ENCODE data around the gene TESK1.

The TESK1 gene, protein sequence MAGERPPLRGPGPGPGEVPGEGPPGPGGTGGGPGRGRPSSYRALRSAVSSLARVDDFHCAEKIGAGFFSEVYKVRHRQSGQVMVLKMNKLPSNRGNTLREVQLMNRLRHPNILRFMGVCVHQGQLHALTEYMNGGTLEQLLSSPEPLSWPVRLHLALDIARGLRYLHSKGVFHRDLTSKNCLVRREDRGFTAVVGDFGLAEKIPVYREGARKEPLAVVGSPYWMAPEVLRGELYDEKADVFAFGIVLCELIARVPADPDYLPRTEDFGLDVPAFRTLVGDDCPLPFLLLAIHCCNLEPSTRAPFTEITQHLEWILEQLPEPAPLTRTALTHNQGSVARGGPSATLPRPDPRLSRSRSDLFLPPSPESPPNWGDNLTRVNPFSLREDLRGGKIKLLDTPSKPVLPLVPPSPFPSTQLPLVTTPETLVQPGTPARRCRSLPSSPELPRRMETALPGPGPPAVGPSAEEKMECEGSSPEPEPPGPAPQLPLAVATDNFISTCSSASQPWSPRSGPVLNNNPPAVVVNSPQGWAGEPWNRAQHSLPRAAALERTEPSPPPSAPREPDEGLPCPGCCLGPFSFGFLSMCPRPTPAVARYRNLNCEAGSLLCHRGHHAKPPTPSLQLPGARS

DNA sequence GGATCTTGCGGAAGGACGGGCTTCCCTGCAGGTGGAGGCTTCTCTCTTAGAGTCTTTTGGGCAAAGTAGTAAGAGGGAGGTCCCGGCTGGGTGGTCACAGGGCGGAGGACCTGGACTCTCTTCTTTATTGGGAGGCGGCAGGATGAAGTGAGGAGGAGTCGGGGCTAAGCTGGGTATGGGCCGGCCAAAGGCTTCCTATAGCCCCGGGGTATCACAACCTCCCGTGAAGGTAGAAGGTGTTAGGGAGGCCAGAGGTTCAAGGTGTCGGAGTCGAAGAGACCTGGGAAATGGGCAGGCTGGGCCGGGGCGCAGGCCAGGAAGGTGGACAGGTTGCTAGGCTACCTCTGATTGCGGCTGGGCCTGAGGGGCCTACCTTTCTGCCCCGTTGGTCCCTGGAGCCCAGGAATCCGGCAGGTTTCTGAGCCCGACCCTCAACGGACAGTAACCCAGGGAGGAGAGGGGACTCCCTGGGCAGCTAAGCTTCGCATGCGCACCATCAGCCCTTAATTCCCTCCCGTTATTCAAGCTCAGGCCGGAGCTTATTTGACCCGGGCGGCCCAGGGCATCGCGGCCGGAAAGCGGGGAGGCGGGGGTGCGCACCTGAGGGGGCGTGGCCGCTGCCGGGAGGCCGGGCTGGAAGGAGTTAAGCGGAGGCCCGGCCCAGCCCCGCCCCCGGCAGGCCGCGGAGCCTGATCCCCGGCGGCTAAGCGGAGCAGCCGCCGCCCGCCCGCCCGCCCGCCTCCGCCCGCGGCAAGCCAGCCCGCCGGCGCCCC lies at the start of gene TESK1:
Gene TESK1, plus strand, starts transcription at position 685 of the 773 bp plus-strand sequence. CDS start 358 bp downstream, outside the sequence.
- peak; percentile 56 to 76 for DNase-seq (ENCODE audit: low read depth in 1 of 2, low spot score in 1 of 2)

DNA sequence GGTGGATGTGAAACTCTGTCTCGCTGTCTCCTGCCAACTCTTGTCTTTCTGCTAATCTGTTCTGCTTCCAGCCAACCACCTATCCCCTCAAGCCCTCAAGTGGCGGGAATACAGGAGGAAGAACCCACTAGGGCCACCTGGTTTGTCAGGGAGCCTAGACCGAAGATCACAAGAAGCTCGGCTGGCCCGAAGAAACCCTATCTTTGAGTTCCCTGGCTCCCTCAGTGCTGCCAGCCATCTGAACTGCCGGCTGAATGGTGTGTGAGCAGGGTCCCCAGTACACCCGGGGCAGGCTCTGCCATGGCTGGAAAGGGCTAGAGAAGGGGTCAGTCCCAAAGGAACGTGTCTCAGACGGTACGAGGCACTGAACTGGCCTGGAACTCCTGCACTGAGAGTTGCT lies 49.2 kb upstream of the TESK1 start:
- DNase-seq (ENCODE audit: low read depth in 1 of 2, low spot score in 1 of 2), result no peak

DNA sequence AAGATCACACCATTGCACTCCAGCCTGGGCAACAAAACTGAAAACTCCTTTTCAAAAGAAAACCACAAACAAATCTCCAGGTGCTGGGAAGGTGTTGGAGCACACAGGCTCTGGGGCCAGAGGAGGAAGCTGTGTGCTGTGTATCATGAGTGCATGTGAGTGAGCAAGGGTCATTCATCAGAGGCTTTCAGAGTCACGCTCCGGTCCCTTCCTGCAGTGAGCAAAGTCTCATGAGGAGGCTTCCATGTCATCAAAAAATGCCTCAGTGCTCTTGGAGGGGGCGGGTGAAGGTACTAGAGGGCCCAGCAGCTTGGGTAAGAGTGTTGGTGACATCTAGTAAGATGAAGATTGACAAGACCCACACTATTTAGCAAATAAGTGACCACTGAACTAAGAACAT lies 48.3 kb upstream of the TESK1 start:
- DNase-seq (ENCODE audit: low read depth in 1 of 2, low spot score in 1 of 2), result no peak

DNA sequence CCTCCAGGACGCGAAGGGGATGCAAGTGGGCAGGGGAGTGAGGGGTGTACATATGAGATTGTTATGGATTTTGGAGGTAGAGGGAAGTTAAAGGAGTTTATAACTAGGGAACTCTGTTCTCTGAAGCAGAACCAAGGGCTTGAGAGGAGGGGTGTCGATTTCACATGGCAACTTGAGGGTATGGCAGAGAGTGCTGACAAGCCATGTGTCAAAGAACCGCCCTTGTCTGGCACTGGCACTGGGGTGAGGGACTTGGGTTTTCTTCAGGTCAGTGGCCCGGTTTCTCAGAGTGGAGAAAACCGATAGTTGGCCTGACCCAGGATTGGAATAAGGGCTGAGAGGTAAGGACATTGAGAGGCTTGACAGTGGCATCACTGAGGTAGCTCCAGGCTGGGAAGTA lies 47.7 kb upstream of the TESK1 start:
- no peak for DNase-seq (ENCODE audit: low read depth in 1 of 2, low spot score in 1 of 2)

DNA sequence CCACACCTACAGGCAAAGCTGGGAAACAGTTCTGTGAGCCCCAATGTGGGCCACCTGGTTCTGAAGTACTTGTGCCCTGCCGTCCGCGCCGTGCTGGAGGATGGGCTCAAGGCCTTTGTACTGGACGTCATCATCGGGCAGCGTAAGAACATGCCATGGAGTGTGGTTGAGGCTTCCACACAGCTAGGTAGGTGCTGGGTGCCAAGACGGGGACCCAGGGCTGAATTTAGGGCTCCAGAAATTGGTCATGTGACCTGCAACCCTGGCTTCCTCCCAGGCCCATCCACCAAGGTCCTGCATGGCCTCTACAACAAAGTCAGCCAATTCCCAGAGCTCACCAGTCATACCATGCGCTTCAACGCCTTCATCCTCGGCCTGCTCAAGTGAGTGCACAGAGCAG lies 46.9 kb upstream of the TESK1 start:
- DNase-seq (ENCODE audit: low read depth in 1 of 2, low spot score in 1 of 2), result no peak

DNA sequence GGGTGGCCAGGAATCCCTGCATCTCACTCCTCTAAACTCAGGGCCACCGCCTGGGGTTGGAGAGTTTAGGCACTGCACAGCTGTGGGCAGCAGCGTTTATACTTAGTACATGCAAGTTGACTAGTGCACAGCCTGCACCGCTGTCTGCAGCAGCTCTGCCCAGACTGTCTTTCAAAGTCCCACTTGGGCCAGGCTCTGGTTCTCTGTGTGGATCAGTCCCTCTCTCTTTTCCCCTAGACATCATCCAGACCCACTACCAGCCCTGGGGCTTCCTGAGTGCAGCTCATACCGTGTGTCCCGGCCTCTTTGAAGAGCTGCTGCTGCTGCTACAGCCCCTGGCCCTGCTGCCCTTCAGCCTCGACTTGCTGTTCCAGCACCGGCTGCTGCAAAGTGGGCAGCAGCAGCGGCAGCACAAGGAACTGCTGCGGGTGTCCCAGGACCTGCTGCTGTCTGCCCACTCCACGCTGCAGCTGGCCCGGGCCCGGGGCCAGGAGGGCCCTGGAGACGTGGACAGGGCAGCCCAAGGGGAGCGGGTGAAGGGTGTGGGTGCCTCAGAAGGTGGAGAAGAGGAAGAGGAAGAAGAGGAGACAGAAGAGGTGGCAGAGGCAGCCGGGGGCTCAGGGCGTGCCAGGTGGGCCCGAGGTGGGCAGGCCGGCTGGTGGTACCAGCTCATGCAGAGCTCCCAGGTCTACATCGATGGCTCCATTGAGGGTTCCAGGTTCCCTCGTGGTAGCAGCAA lies 45.1 kb upstream of the TESK1 start:
- no peak for DNase-seq (ENCODE audit: low read depth in 1 of 2, low spot score in 1 of 2)

DNA sequence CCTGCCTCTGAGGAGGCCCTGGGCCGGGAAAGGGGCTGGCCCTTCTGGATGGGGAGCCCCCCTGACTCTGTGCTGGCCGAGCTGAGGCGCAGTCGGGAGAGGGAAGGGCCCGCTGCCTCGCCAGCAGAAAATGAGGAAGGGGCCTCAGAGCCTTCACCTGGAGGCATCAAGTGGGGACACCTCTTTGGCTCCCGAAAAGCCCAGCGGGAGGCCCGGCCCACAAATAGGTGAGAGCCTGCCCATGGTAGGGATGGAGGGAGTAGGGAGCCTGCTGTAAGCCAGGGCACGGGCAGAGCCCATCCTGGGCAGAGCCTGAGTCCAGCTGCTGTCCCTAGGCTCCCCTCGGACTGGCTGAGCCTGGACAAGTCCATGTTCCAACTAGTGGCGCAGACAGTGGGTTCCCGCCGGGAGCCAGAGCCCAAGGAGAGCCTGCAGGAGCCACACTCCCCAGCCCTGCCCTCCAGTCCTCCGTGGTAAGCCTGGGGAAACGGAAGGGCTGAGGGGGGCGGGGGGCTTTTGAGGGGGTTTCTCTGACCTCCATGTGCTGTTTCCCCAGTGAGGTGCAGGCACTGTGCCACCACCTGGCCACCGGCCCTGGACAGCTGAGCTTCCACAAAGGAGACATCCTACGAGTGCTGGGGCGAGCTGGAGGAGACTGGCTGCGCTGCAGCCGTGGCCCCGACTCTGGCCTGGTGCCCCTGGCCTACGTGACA lies 44.3 kb upstream of the TESK1 start:
- no peak for DNase-seq (ENCODE audit: low read depth in 1 of 2, low spot score in 1 of 2)

DNA sequence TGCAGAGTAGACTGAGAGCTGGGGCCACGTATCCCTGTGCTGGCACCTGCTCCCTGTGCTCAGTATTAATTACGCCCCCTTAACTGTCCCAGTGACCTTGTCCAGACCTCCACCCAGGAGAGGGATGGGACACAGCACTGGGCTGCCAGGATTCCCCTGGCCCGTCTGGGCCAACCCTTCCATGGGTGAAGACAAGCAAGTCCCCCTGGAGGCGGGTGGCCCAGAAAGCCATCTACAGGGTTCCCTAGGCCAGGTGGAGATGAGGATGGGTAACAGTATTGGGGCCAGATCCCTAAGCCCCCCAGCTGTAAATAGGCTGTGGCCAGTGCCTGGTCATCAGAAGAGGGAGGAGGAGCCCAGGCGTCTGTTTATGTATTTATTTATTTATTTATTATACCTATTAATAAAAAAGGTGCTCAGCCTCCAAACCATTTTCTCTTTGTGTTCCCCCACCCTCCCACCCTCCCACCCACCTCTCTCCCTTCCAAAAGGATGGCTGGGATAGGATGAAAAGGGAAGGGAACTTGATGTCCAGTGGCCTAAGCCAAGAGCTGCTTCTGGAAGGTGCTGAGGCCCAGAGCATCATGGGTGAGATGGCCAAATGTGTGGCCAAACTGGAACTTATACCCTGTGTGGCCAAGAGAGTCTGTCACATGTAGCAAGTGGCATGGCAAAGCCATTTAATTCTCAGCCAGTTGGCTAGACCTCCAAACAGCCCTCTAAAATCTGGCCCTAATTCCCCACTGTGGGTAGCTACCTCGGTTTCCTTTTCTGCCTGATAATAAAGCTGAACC lies 43.4 kb upstream of the TESK1 start:
- DNase-seq (ENCODE audit: low read depth in 1 of 2, low spot score in 1 of 2), result no peak

DNA sequence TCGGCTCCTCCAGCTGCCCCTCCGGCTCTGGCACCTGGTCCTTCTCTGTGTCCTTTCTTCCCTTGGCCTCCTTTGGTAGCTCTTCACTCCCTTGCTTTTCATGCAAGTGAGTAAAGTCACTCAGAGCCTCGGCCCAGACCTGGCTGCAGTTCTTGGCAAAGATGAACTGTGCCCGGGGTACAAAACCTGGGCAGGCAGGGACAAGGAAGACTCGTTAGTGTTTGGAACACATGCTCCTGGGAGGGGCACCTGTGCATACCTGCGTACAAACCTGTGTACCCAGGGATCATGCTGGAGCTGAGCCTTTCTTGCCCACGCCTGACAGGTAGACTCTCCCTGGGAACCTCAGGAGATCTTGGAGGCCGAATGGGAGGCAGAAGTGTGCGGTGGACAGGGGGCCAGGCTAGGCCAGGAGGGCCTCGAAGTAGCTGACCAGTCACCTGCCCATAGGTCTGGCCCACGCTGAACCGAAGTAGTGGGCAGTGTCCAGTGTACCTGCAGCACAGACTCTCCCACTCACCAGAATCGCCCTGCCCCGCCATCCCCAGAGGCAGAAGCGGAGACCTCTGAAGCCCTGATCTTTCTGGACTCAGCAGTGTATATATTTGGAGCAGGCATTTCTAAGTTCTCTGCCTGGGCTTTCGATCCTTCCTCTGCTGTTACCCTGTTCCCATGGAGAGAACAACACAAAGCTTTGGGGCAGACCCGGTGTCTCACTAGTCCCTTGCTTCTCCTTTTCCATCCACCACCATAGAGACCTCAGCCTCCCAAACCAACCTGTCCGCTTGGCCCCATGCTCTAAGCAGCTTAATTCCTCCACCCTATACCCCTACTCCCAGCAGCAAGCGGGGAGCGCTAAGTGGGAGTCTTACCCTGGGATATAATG lies 41.9 kb upstream of the TESK1 start:
- no peak for DNase-seq (ENCODE audit: low read depth in 1 of 2, low spot score in 1 of 2)

DNA sequence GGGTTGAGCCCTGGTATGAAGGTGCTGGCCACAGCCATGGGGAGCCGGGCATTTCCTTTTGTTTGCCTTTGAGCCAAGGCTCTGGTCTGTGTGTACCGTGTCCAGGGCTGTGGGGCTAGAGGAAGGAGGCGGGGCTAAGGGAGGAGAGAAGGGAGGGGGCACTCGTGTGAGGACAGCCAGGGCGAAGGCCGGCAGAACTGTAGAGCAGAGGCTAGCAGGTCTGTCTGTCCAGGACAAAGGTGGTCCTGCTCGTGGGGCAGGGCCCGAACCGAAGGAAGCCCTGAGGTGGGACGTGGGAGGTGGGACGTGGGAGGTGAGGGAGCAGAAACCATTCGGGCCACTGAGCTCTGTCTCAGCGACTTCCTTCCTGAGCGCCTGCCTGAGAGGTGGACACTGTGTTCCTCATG lies 41.3 kb upstream of the TESK1 start:
- no peak for DNase-seq (ENCODE audit: low read depth in 1 of 2, low spot score in 1 of 2)

DNA sequence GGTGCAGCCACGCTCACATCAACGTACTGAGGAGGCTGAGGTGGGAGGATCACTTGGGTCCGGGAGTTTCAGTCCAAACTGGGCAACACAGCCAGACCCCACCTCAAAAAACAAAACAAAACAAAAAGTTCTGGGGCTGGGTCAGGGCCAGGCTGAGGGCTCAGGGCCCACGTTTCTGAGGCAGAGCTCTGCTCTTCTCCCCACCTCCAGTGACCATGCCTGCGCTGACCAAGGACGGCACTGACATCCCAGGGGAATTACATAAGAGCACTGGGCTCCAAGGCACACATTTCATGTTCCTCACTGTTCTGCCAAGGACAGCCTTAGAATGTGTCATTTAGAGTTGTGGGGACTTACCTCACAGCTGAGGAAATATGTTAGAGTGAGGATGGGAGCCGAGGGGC lies 40.4 kb upstream of the TESK1 start:
- no peak for DNase-seq (ENCODE audit: low read depth in 1 of 2, low spot score in 1 of 2)

DNA sequence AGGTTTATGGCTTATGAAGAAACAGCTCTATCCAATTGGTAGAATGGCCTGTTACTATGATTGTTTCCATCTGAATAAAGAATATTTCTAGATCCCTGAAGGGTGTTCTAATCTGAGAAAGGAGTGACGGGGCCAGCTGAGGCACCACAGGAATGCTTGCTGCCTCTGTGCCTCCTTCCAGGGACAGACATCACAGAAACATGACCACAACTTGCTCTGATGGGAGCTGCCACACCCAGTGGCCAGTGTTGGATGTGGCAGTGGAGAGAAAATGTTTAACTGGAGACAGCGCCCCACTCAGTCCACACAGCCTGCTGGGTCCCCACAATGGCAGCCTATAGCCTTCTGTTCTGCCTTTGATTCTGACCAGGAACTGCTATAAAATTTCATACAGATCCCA lies 38.6 kb upstream of the TESK1 start:
- no peak for DNase-seq (ENCODE audit: low read depth in 1 of 2, low spot score in 1 of 2)

DNA sequence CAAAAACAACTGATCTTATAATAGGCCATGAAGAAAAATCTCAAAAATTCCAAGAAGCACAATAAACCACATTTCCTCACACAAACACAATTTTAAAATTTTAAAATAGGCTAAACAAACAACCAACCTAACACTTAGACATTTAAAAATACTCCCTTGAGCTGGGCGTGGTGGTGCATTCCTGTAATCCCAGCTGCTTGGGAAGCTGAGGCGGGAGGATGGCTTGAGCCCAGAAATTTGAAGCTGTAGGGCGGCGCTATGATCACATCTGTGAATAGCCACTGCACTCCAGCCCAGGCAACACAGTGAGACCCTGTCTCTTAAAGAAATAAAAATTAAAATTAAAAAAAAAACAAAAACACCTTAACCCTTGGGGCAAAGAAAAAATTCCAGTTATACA lies 36.9 kb upstream of the TESK1 start:
- no peak for DNase-seq (ENCODE audit: low read depth in 1 of 2, low spot score in 1 of 2)

DNA sequence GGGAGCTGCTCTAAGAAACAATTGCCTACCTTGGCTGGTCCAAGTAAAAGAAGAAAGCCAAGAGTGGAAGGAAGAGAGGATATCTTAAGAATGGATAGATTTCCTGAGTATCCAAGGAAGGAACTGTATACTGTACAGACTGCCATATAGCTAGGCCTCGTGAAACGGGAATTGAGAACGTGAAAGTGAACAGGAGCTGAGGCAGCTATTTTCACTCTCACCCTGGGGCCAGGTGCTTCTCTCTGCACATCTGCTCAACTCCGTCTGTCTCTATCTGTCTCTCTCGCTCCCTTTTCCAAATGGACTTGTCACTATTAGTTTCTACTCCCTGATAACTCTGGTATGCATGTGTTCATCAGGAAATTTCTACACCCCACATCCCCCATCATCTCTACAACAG lies 35.9 kb upstream of the TESK1 start:
- DNase-seq (ENCODE audit: low read depth in 1 of 2, low spot score in 1 of 2), result no peak

DNA sequence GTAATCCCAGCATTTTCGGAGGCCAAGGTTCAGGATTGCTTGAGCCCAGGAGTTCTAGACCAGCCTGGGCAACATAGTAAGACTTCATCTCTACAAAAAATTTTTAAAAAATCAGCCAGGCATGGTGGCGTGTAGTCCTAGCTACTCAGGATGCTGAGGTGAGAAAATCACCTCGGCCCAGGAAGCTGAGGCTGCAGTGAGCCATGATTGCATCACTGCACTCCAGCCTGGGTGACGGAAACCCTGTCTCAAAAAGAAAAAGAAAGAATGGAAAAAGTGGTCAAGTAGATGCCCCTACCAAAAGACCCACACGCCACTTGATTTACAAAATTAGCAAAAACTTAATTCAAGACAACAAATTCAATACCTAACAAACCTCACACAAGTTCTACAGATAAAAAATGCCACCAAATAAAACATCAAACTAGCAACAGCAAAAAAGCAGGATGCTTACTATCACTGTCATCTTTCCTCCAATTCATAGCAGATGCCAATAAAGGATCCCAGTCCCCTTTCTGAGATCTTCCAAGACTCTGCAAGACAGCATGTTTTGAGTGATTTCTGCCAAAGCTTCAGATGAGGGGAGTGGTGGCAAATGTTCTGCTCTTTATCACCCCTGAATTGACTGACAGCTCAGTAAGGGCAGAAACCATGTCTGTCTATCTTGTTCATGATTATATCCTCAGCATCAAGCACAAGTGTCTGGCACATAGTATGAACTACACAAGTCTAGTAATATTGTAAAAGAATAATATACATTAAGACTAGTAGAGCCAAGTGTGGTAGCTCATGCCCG lies 34.2 kb upstream of the TESK1 start:
- peak in 1 of 2 donors; percentile 5 for DNase-seq (ENCODE audit: low read depth in 1 of 2, low spot score in 1 of 2)

DNA sequence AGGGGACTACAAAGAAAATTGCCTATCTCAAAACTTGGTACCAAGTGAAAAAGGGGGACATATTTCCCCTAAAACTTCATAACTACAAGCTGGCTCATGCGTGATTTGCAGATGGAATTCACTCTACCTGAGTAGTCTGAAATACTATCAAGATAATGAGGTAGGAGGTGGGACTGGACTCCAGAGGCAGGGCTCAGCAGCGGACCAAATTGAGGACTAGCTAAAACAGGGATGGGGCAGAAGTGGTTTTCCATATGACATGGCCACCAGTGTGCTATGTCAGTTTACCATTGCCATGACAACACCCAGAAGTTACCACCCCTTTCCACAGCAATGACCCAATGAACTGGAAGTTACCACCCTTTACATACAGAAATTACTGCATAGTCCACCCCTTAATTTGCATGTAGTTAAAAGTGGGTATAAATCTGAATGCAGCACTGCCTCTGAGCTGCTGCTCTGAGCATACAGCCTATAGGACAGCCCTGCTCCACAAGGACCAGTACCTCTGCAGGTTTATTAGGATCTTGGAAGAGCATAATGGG lies 30.4 kb upstream of the TESK1 start:
- no peak for DNase-seq (ENCODE audit: low read depth in 1 of 2, low spot score in 1 of 2)

DNA sequence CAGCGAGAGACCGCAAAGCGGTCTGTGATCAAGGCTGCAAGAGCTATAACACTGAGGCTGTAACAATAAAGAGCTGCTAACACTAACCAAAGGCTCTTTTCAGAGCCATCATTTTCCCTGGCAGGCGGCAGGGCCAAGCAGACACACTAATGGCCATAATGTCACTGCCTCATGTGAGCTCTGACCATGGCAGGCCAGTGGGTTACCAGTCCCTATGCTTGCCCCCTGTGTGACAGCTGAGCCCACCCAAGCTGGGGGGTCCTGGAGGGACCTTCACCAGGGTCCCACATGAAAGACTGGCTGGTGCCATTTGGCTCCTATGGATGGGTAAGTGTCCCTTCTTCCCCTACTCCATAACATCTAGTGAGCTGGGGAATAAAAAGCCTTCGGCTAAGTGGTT lies 29.6 kb upstream of the TESK1 start:
- no peak for DNase-seq (ENCODE audit: low read depth in 1 of 2, low spot score in 1 of 2)

DNA sequence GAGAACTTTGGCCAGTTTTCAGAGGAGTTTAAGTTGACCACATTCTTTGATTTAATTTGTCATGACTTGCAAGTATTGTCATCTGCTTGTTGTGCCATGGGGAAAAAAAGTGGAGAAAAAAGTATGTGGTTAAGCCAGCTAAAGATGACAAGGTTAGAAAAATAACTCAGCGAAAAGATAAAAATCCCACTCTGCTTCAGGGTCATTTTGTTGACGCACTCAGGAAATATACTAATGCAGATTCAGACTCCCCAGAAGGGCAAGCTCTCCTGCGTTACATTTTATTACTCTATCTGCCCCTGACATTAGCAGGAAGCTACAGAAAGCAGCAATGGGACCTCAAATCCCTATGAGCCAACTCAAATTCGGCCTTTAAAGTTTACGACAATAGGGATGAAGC lies 27.6 kb upstream of the TESK1 start:
- DNase-seq (ENCODE audit: low read depth in 1 of 2, low spot score in 1 of 2), result no peak
